Esophagus muscularis mucosa (tissue), 4 donors: ENCODE measurements around the gene CDH4. TPM values are rescaled to one million over a fixed set of nuclear protein-coding genes. Genes with fewer than 3 reads are reported as not detected.

Experiments used
- DNase-seq: peaks from one replicate; pipeline ENCODE4 v3.0.0-alpha.2; 2017; ENCODE audit errors: extremely low spot score
- H3K27ac ChIP-seq, 4 donors: fragments of 200-600 bp; sonication (generic); replicated peaks in 1 of 4; 1 replicate in 3 of 4; 2 replicates in 1 of 4; pipeline ENCODE4 v1.5.1; 2016 to 2019; ENCODE audit warnings: mild to moderate bottlenecking in 1 of 4
- H3K27me3 ChIP-seq, 4 donors: fragments of 200-600 bp; sonication (generic); one replicate each; pipeline versions ENCODE4 v1.5.1 to v1.6.0; 2016 to 2019
- H3K36me3 ChIP-seq, 4 donors: fragments of 200-600 bp; sonication (generic); one replicate each; pipeline ENCODE4 v1.5.1; 2016 to 2019
- H3K4me1 ChIP-seq, 4 donors: fragments of 200-600 bp; sonication (generic); one replicate each; pipeline ENCODE4 v1.5.1; 2016 to 2019
- H3K4me3 ChIP-seq, 4 donors: fragments of 200-600 bp; sonication (generic); 1 replicate in 2 of 4; 2 replicates in 2 of 4; pipeline ENCODE4 v1.5.1; 2016 to 2019; ENCODE audit warnings: mild to moderate bottlenecking in 4 of 4, moderate library complexity in 1 of 4
- H3K9me3 ChIP-seq, 4 donors: fragments of 200-600 bp; sonication (generic); 1 replicate in 3 of 4; 2 replicates in 1 of 4; pipeline ENCODE4 v1.5.1; 2016 to 2019
- EP300 ChIP-seq: sonication (generic); formaldehyde crosslinking; IDR thresholded peaks from one replicate; pipeline ENCODE4 v1.6.1; 2017; ENCODE audit warnings: antibody characterized with exemption
- POLR2A ChIP-seq: fragments of 450-650 bp; IDR thresholded peaks from one replicate; pipeline ENCODE4 v1.6.1; 2017; ENCODE audit warnings: antibody characterized with exemption, moderate library complexity, mild to moderate bottlenecking, low read depth
- POLR2AphosphoS5 ChIP-seq, 2 donors: sonication (generic); formaldehyde crosslinking; IDR thresholded peaks; one replicate each; pipeline ENCODE4 v1.6.1; 2017; ENCODE audit warnings: antibody characterized with exemption in 2 of 2
- WGBS: methylation state at CpG from one replicate; pipeline ENCODE4 v1.1.5; 2018; 5-methylcytosine and 5-hydroxymethylcytosine counted together
- intact Hi-C: fragments of 100-400 bp; cut with DNase I; formaldehyde crosslinking; loops from one replicate; pipeline ENCODE4 v1.15.1; 2023
- total RNA-seq, 4 donors: library from RNA; depleted of rRNA; stranded (reverse); fragments of >200 nt; gene quantifications; one replicate each; pipeline versions ENCODE4 v1.1.0 to v1.2.1, GENCODE V29; 2016
- TF ChIP-seq, protein P1 (sequence below), 3 experiments: fragments of 200-600 bp in 2 of 3; fragments of 450-650 bp in 1 of 3; sonication (generic) in 2 of 3; IDR thresholded peaks; one replicate each; pipeline ENCODE4 v1.5.1; 2017 to 2019; ENCODE audit warnings: antibody characterized with exemption in 3 of 3, mild to moderate bottlenecking in 2 of 3, moderate library complexity in 1 of 3

The CDH4 gene
- total RNA-seq = 1 to 10 TPM in 1 of 4 donors, under 1 TPM in 3; 0.42 to 1.3 (median 0.48) TPM

DNA sequence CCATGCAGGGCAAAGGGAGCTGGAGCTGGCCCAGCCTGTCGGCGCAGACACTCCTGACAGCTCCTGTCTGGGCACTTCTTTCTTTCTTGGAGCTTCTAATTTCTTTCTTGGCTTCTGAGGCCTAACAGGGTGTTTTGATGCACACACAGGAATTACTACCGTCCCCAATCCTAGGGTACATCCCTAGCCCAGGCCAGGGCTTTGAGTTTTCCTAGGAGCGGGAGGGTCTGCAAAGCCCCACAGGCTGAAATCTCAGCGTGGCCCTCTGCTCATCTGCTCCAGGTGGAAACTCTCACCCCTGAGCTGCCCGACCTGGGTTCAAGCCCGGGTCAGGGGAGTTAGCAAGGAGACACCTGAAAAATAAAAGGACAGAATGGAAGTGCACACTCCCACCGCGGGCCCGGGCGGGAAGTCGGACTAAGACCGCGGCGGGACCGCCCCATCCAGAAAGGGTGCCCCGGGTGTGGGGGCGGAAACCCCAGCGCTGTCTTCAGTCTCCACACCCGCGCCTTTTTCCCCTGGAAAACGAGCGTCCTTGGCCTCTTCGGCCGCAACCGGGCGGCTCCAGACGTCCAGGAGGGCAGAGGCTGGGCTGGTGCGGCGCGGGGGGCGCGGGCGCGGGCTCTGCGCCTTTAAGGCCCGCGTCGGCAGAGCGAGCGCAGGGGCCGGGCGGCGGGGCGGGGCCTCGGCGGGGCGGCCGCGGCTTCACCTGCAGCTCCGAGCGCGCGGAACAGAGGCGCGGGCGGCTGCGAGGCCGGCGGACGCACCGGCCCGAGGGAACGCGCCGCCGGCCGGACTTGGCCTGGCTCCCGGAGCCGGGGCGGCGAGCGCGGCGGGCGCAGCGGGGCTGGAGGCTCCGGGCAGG is at the start of gene CDH4:
TSS of gene CDH4 (plus strand) at position 733 of the 865 bp plus-strand sequence.
- 14% methylated on average over 18 of the region's 78 CpGs for WGBS
- Histone ChIP-seq H3K4me1 (peaks cover 3 to 28% (median 24%) of the 10 kb centered on the region in 4 donors), H3K4me3 (peak within 1 kb of the TSS; percentile 53 to 59 (median 54)), H3K36me3 (no peaks in the 10 kb centered on the region), H3K27me3 (peaks cover 0 to 84% (median 7%) of the 10 kb centered on the region in 4 donors), H3K9me3 (no peaks in the 10 kb centered on the region), H3K27ac (no peak within 1 kb of the TSS)
- intact Hi-C loops = no loop called here
- TF ChIP-seq POLR2A = no peak
- TF ChIP-seq POLR2AphosphoS5 (IDR thresholded peaks at IDR 0.05) = no peak
- no peak for TF ChIP-seq EP300
- TF ChIP-seq, protein P1, sequence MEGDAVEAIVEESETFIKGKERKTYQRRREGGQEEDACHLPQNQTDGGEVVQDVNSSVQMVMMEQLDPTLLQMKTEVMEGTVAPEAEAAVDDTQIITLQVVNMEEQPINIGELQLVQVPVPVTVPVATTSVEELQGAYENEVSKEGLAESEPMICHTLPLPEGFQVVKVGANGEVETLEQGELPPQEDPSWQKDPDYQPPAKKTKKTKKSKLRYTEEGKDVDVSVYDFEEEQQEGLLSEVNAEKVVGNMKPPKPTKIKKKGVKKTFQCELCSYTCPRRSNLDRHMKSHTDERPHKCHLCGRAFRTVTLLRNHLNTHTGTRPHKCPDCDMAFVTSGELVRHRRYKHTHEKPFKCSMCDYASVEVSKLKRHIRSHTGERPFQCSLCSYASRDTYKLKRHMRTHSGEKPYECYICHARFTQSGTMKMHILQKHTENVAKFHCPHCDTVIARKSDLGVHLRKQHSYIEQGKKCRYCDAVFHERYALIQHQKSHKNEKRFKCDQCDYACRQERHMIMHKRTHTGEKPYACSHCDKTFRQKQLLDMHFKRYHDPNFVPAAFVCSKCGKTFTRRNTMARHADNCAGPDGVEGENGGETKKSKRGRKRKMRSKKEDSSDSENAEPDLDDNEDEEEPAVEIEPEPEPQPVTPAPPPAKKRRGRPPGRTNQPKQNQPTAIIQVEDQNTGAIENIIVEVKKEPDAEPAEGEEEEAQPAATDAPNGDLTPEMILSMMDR (IDR thresholded peaks at IDR 0.05) = no peak
- DNase-seq = no peak

DNA sequence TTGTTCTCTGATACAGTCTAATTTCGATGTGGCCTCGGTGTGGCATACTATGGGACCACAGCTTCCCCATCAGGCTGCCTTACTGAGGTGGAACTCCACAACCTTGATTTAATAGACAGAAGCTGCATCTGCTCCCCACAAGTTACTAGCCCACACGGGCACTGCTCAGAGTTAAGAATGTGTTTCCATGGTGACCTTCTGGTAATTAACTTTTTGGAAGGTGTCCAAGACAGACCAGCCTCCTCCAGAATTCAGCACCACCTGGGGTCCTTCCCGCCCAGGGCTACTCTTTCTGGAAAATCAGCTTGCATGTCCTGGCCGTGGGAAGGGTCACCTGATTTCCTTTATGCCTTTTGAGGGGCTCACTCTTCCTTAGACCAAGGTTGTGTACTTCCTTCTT is 48.7 kb upstream of the CDH4 start:
- Histone ChIP-seq H3K27me3 (peaks cover 0 to 38% (median 0%) of the 10 kb centered on the region in 4 donors), H3K4me1 (no peaks in the 10 kb centered on the region), H3K9me3 (peaks cover 0 to 11% (median 4%) of the 10 kb centered on the region in 4 donors), H3K36me3 (no peaks in the 10 kb centered on the region), H3K27ac (no peak overlapping the region), H3K4me3 (no peak overlapping the region)
- WGBS = 46% methylated on average over 5 of the region's 5 CpGs
- TF ChIP-seq POLR2AphosphoS5 (IDR thresholded peaks at IDR 0.05) = no peak
- TF ChIP-seq POLR2A = no peak
- TF ChIP-seq, protein P1 (IDR thresholded peaks at IDR 0.05) = no peak
- TF ChIP-seq EP300 = no peak
- DNase-seq = no peak
- intact Hi-C loops = no loop called here

DNA sequence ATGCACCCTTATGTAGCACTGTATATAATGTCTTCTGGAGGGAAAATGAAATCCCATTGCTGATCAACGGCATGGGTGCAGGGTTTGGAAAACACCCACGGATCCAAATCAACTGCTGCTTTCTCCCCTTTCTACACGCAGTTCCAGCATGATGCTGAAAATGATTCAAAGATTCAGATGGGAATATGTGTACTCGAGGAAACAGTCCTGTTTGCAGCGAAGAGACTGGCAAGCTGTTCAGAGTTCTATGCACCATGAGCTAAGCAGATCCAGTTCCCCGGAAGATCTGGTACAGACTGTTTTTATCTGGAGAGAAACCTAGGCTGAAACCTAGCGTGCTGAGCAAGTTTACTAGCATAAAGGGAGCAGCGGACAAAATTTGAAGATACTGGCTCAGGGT is 47.9 kb upstream of the CDH4 start:
- Histone ChIP-seq H3K4me1 (no peaks in the 10 kb centered on the region), H3K27ac (no peak overlapping the region), H3K9me3 (peaks cover 0 to 11% (median 4%) of the 10 kb centered on the region in 4 donors), H3K36me3 (no peaks in the 10 kb centered on the region), H3K4me3 (no peak overlapping the region), H3K27me3 (peaks cover 0 to 29% (median 0%) of the 10 kb centered on the region in 4 donors)
- TF ChIP-seq POLR2AphosphoS5 (IDR thresholded peaks at IDR 0.05) = no peak
- TF ChIP-seq, protein P1 (IDR thresholded peaks at IDR 0.05) = no peak
- no peak for TF ChIP-seq EP300
- no peak for TF ChIP-seq POLR2A
- WGBS = 87% methylated on average over 8 of the region's 8 CpGs
- DNase-seq = no peak
- intact Hi-C loops = no loop called here

GRCh38 chr20:61205769-61206168 is 46.3 kb upstream of the CDH4 start:
- 76% methylated on average over 6 of the region's 6 CpGs for WGBS
- intact Hi-C loops = no loop called here

More at GRCh38 chr20:61205769-61206168, 46.3 kb upstream of the CDH4 start:
- Histone ChIP-seq H3K27me3 (peaks cover 0 to 23% (median 0%) of the 10 kb centered on the region in 4 donors), H3K4me1 (no peaks in the 10 kb centered on the region), H3K9me3 (peaks cover 0 to 8% (median 3%) of the 10 kb centered on the region in 4 donors), H3K27ac (no peak overlapping the region), H3K4me3 (no peak overlapping the region), H3K36me3 (no peaks in the 10 kb centered on the region)
- DNase-seq = no peak
- TF ChIP-seq EP300 (no peak), POLR2A (no peak), POLR2AphosphoS5 (IDR thresholded peaks at IDR 0.05) (no peak)
- TF ChIP-seq, protein P1 (IDR thresholded peaks at IDR 0.05) = no peak
